ENCODE data around the gene SERPINE1. TPM values are rescaled to one million over a fixed set of nuclear protein-coding genes. Genes with fewer than 3 reads are reported as not detected.
"Not testable (repeated sequence)": the region's sequence is repeated elsewhere in the genome, so short reads cannot be mapped to it uniquely, and the experiment has no call there.

Gene SERPINE1
- total and polyA plus RNA-seq, 2 donors (not counting 1 experiment from before 2014, with no cell fraction given): 167 to 1,153 TPM

DNA sequence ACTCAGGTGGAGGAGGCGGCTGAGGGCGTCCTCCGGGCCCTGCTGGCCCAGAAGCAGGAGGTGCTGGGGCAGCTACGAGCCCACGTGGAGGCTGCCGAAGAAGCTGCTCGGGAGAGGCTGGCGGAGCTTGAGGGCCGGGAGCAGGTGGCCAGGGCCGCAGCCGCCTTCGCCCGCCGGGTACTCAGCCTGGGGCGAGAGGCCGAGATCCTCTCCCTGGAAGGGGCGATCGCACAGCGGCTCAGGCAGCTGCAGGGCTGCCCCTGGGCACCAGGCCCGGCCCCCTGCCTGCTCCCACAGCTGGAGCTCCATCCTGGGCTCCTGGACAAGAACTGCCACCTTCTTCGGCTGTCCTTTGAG, 38.9 kb upstream of the SERPINE1 start:
- H3K4me3 ChIP-seq (replicated peaks in 1 of 4; ENCODE audit: control extremely low read depth in 1 of 4, insufficient read depth in 1 of 4, low read depth in 3 of 4, low read length in 4 of 4): no peak overlapping the region
- no peaks in the 10 kb centered on the region for H4K20me1 ChIP-seq (ENCODE audit: control insufficient read depth, extremely low read depth, insufficient read depth, low read length)
- H3K4me1 ChIP-seq (ENCODE audit: control insufficient read depth, extremely low read depth, insufficient read depth, low read length): no peaks in the 10 kb centered on the region
- no peak for DNase-seq (ENCODE audit: low read depth in 2 of 2)
- H3K9me3 ChIP-seq (ENCODE audit: control insufficient read depth, insufficient read depth, low read depth, low read length): no peaks in the 10 kb centered on the region
- H3K4me2 ChIP-seq (ENCODE audit: extremely low read depth, insufficient read depth, low read length): no peak overlapping the region
- TF ChIP-seq EZH2 (IDR thresholded peaks at IDR 0.05; ENCODE audit: low read length, missing control alignments): no peak
- TF ChIP-seq, protein P1, sequence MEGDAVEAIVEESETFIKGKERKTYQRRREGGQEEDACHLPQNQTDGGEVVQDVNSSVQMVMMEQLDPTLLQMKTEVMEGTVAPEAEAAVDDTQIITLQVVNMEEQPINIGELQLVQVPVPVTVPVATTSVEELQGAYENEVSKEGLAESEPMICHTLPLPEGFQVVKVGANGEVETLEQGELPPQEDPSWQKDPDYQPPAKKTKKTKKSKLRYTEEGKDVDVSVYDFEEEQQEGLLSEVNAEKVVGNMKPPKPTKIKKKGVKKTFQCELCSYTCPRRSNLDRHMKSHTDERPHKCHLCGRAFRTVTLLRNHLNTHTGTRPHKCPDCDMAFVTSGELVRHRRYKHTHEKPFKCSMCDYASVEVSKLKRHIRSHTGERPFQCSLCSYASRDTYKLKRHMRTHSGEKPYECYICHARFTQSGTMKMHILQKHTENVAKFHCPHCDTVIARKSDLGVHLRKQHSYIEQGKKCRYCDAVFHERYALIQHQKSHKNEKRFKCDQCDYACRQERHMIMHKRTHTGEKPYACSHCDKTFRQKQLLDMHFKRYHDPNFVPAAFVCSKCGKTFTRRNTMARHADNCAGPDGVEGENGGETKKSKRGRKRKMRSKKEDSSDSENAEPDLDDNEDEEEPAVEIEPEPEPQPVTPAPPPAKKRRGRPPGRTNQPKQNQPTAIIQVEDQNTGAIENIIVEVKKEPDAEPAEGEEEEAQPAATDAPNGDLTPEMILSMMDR (conservative IDR thresholded peaks at IDR 0.05 in 1 of 2, IDR thresholded peaks at IDR 0.05 in 1 of 2; ENCODE audit: low read depth in 1 of 2, low read length in 2 of 2): no peak
- H3K36me3 ChIP-seq (ENCODE audit: control insufficient read depth, insufficient read depth, low read length): peaks cover 24% of the 10 kb centered on the region
- H3K79me2 ChIP-seq (ENCODE audit: control insufficient read depth, insufficient read depth, low read length): peaks cover 49% of the 10 kb centered on the region
- no peak overlapping the region for H3K27ac ChIP-seq (ENCODE audit: insufficient read depth, low read length)
- no peak overlapping the region for H3K9ac ChIP-seq (ENCODE audit: insufficient read depth, low read length)
- no peaks in the 10 kb centered on the region for H3K27me3 ChIP-seq (ENCODE audit: control insufficient read depth, insufficient read depth, low read length)
- no peak overlapping the region for H2AFZ ChIP-seq (ENCODE audit: low read length)

DNA sequence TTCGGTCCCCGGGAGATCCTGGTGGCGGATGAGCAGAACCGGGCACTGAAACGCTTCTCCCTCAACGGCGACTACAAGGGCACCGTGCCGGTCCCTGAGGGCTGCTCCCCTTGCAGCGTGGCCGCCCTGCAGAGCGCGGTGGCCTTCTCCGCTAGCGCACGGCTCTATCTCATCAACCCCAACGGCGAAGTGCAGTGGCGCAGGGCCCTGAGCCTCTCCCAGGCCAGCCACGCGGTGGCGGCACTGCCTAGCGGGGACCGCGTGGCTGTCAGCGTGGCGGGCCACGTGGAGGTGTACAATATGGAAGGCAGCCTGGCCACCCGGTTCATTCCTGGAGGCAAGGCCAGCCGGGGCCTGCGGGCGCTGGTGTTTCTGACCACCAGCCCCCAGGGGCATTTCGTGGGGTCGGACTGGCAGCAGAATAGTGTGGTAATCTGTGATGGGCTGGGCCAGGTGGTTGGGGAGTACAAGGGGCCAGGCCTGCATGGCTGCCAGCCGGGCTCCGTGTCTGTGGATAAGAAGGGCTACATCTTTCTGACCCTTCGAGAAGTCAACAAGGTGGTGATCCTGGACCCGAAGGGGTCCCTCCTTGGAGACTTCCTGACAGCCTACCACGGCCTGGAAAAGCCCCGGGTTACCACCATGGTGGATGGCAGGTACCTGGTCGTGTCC, 37.9 kb upstream of the SERPINE1 start:
- H3K27me3 ChIP-seq (ENCODE audit: control insufficient read depth, insufficient read depth, low read length): no peaks in the 10 kb centered on the region
- peaks cover 24% of the 10 kb centered on the region for H3K36me3 ChIP-seq (ENCODE audit: control insufficient read depth, insufficient read depth, low read length)
- no peak overlapping the region for H3K27ac ChIP-seq (ENCODE audit: insufficient read depth, low read length)
- H3K4me1 ChIP-seq (ENCODE audit: control insufficient read depth, extremely low read depth, insufficient read depth, low read length): no peaks in the 10 kb centered on the region
- no peak overlapping the region for H3K9ac ChIP-seq (ENCODE audit: insufficient read depth, low read length)
- no peak overlapping the region for H3K4me3 ChIP-seq (replicated peaks in 1 of 4; ENCODE audit: control extremely low read depth in 1 of 4, insufficient read depth in 1 of 4, low read depth in 3 of 4, low read length in 4 of 4)
- H3K4me2 ChIP-seq (ENCODE audit: extremely low read depth, insufficient read depth, low read length): no peak overlapping the region
- peaks cover 49% of the 10 kb centered on the region for H3K79me2 ChIP-seq (ENCODE audit: control insufficient read depth, insufficient read depth, low read length)
- no peaks in the 10 kb centered on the region for H3K9me3 ChIP-seq (ENCODE audit: control insufficient read depth, insufficient read depth, low read depth, low read length)
- DNase-seq (ENCODE audit: low read depth in 2 of 2): no peak
- no peak overlapping the region for H2AFZ ChIP-seq (ENCODE audit: low read length)
- TF ChIP-seq, protein P1 (conservative IDR thresholded peaks at IDR 0.05 in 1 of 2, IDR thresholded peaks at IDR 0.05 in 1 of 2; ENCODE audit: low read depth in 1 of 2, low read length in 2 of 2): no peak
- no peak for TF ChIP-seq EZH2 (IDR thresholded peaks at IDR 0.05; ENCODE audit: low read length, missing control alignments)
- H4K20me1 ChIP-seq (ENCODE audit: control insufficient read depth, extremely low read depth, insufficient read depth, low read length): no peaks in the 10 kb centered on the region

DNA sequence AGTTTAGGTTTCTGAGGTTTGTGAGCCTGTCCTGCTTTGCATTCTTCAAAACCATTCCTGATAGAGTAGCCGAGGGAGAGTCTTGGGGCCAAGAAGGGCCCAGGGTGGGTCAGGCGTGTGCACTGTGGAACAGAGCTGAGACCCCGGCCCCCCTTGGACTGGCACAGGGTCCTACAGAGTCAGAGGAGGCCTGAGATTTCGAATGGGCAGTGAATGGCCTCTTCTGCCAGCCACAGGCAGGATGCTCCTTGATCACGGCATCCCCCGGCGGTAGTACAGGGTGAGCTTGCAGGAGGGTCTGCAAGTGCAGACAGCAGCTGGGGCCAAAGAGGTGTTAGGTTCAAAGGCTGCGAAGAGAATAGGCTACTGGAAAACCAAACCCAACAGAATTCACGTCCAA, 37.0 kb upstream of the SERPINE1 start:
- no peak overlapping the region for H2AFZ ChIP-seq (ENCODE audit: low read length)
- no peaks in the 10 kb centered on the region for H3K9me3 ChIP-seq (ENCODE audit: control insufficient read depth, insufficient read depth, low read depth, low read length)
- peaks cover 8% of the 10 kb centered on the region for H3K4me1 ChIP-seq (ENCODE audit: control insufficient read depth, extremely low read depth, insufficient read depth, low read length)
- DNase-seq (ENCODE audit: low read depth in 2 of 2): no peak
- H4K20me1 ChIP-seq (ENCODE audit: control insufficient read depth, extremely low read depth, insufficient read depth, low read length): no peaks in the 10 kb centered on the region
- H3K36me3 ChIP-seq (ENCODE audit: control insufficient read depth, insufficient read depth, low read length): peaks cover 24% of the 10 kb centered on the region
- no peaks in the 10 kb centered on the region for H3K27me3 ChIP-seq (ENCODE audit: control insufficient read depth, insufficient read depth, low read length)
- H3K27ac ChIP-seq (ENCODE audit: insufficient read depth, low read length): no peak overlapping the region
- peaks cover 49% of the 10 kb centered on the region for H3K79me2 ChIP-seq (ENCODE audit: control insufficient read depth, insufficient read depth, low read length)
- no peak overlapping the region for H3K9ac ChIP-seq (ENCODE audit: insufficient read depth, low read length)
- H3K4me3 ChIP-seq (replicated peaks in 1 of 4; ENCODE audit: control extremely low read depth in 1 of 4, insufficient read depth in 1 of 4, low read depth in 3 of 4, low read length in 4 of 4): no peak overlapping the region
- TF ChIP-seq EZH2 (IDR thresholded peaks at IDR 0.05; ENCODE audit: low read length, missing control alignments): no peak
- TF ChIP-seq, protein P1 (conservative IDR thresholded peaks at IDR 0.05 in 1 of 2, IDR thresholded peaks at IDR 0.05 in 1 of 2; ENCODE audit: low read depth in 1 of 2, low read length in 2 of 2): no peak
- no peak overlapping the region for H3K4me2 ChIP-seq (ENCODE audit: extremely low read depth, insufficient read depth, low read length)

DNA sequence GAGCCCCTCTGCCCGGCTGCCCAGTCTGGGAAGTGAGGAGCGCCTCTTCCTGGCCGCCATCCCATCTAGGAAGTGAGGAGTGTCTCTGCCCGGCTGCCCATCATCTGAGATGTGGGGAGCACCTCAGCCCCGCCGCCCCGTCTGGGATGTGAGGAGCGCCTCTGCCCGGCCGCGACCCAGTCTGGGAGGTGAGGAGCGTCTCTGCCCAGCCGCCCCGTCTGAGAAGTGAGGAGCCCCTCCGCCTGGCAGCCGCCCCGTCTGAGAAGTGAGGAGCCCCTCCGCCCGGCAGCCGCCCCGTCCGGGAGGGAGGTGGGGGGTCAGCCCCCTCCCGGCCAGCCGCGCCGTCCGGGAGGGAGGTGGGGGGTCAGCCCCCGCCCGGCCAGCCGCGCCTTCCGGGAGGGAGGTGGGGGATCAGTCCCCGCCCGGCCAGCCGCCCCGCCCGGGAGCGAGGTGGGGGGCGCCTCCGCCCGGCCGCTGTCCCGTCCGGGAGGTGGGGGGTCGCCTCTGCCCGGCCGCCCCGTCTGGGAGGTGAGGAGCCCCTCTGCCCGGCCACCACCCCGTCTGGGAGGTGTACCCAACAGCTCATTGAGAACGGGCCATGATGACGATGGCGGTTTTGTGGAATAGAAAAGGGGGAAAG, 34.5 kb upstream of the SERPINE1 start:
- H3K4me3 ChIP-seq (replicated peaks in 1 of 4; ENCODE audit: control extremely low read depth in 1 of 4, insufficient read depth in 1 of 4, low read depth in 3 of 4, low read length in 4 of 4); H3K9ac ChIP-seq (ENCODE audit: insufficient read depth, low read length); H2AFZ ChIP-seq (ENCODE audit: low read length); DNase-seq (ENCODE audit: low read depth in 2 of 2); H3K9me3 ChIP-seq (ENCODE audit: control insufficient read depth, insufficient read depth, low read depth, low read length); H3K27me3 ChIP-seq (ENCODE audit: control insufficient read depth, insufficient read depth, low read length); H3K4me2 ChIP-seq (ENCODE audit: extremely low read depth, insufficient read depth, low read length); H3K27ac ChIP-seq (ENCODE audit: insufficient read depth, low read length); H4K20me1 ChIP-seq (ENCODE audit: control insufficient read depth, extremely low read depth, insufficient read depth, low read length): not testable (repeated sequence)
- H3K4me1 ChIP-seq (ENCODE audit: control insufficient read depth, extremely low read depth, insufficient read depth, low read length): peaks cover 11% of the 10 kb centered on the region
- H3K79me2 ChIP-seq (ENCODE audit: control insufficient read depth, insufficient read depth, low read length): peaks cover 37% of the 10 kb centered on the region
- H3K36me3 ChIP-seq (ENCODE audit: control insufficient read depth, insufficient read depth, low read length): peaks cover 16% of the 10 kb centered on the region
